Measurements from ENCODE around the gene IFNL3. TPM values are rescaled to one million over a fixed set of nuclear protein-coding genes. Genes with fewer than 3 reads are reported as not detected.

Gene IFNL3
- total and polyA plus RNA-seq, 9 of the 15 experiments (the other 6 are each of a cell fraction or from before 2014, with no cell fraction given), result not detected

GRCh38 chr19:39212375-39212742, 32.4 kb downstream of the IFNL3 start (continued):
- TF ChIP-seq REST (IDR thresholded peaks at IDR 0.05; ENCODE audit: borderline replicate concordance) (peak; percentile 94), REST (CRISPR knock-in tag; IDR thresholded peaks at IDR 0.05; ENCODE audit: low read depth) (no peak), SMC3 (conservative IDR thresholded peaks at IDR 0.05; ENCODE audit: insufficient read depth, low read depth, low read length) (peak; percentile 93), SOX6 (IDR thresholded peaks at IDR 0.05) (peak; percentile 35; the same call in 1 of the 2 replicates), SMAD4 (CRISPR knock-in tag; conservative IDR thresholded peaks at IDR 0.05) (no peak), CEBPG (CRISPR knock-in tag; IDR thresholded peaks at IDR 0.05) (no peak), CEBPG (tag; conservative IDR thresholded peaks at IDR 0.05 in 1 of 2, IDR thresholded peaks at IDR 0.05 in 1 of 2) (peak in 1 of 2 experiments; percentile 41; a peak in 1 of 4 replicates), TAF9B (IDR thresholded peaks at IDR 0.05; ENCODE audit: partially characterized antibody) (no peak), RBM25 (IDR thresholded peaks at IDR 0.05; ENCODE audit: low read depth, low read length, severe bottlenecking) (peak; percentile 83), ARNT (IDR thresholded peaks at IDR 0.05) (peak in 1 of 2 experiments; percentile 44; a peak in 1 of 4 replicates), ZMIZ1 (IDR thresholded peaks at IDR 0.05; ENCODE audit: low read depth in 2 of 2, low read length in 2 of 2) (no peak), HNRNPH1 (optimal IDR thresholded peaks at IDR 0.05; ENCODE audit: low read depth, low read length) (no peak), KHSRP (IDR thresholded peaks at IDR 0.05) (no peak), HDAC3 (IDR thresholded peaks at IDR 0.05; ENCODE audit: borderline replicate concordance, partially characterized antibody) (no peak), VEZF1 (CRISPR knock-in tag; IDR thresholded peaks at IDR 0.05) (peak; percentile 27; the same call in 1 of the 2 replicates), NBN (IDR thresholded peaks at IDR 0.05; ENCODE audit: low read depth) (peak; percentile 42; the same call in 1 of the 2 replicates)
